ENCODE data around the gene ABCB4.

ABCB4 gene

DNA sequence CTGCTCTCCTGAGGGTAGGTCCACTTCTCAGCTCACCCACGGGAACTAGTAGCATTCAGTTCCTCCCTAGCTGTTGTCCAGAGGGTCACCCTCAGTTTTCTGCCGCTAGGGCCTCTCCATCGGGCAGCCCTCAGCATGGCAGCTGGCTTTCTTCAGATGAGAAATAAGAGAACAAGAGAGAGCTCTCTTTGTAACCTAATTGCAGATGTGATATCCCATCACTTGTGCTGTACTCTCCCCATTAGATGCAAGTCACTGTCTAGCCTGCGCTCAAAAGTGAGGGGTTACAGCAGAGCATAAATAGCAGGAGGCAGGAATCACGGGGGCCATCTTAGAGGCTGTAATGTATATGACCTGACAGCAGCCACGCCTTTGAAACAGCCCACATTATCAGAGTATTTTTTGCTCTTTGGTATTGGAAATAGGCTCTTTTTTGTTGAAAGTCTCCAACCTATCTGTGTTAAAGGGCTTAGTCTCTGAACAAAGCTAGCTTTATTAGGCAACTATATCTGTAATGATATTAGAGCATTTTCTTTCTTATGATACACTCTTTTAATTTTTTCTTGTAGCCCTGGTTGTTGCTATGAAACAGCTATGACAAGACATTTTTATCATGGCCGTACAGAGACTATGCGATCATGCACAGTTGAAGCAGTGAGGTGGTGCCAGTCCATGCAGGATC is 84.3 kb downstream of the ABCB4 start:
- TF ChIP-seq CTCF (IDR thresholded peaks at IDR 0.05; ENCODE audit: low read depth, low read length) = no peak
- no peaks in the 10 kb centered on the region for H3K27me3 ChIP-seq

DNA sequence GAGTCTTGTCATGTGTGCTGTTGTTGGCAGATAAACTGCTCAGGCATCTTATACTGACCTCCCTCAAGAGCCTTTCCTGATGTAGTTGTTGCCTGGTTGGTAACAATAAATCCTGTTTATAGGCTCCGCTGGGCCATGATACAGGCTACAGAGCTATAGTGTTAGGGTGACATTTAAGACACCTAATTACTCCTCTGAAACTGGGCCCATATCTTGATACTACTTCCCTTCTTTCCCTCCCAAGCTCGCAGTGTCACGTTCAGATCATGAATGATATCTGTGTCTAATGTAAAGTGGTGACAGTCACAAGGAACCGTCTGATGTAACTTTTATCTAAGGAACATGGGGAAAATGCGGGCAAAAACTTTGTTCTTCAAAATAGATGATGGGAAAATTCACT is 94.6 kb downstream of the ABCB4 start:
- no peak for TF ChIP-seq CTCF (IDR thresholded peaks at IDR 0.05; ENCODE audit: low read depth, low read length)
- no peaks in the 10 kb centered on the region for H3K36me3 ChIP-seq

More for the DNA sequence above, 84.3 kb downstream of the ABCB4 start:
- Histone ChIP-seq H3K9me3 (no peaks in the 10 kb centered on the region), H3K4me1 (no peaks in the 10 kb centered on the region), H3K4me3 (ENCODE audit: low read depth, low read length) (no peak overlapping the region), H3K36me3 (no peaks in the 10 kb centered on the region; the same call in 1 of the 2 replicates)
- no peak for DNase-seq

DNA sequence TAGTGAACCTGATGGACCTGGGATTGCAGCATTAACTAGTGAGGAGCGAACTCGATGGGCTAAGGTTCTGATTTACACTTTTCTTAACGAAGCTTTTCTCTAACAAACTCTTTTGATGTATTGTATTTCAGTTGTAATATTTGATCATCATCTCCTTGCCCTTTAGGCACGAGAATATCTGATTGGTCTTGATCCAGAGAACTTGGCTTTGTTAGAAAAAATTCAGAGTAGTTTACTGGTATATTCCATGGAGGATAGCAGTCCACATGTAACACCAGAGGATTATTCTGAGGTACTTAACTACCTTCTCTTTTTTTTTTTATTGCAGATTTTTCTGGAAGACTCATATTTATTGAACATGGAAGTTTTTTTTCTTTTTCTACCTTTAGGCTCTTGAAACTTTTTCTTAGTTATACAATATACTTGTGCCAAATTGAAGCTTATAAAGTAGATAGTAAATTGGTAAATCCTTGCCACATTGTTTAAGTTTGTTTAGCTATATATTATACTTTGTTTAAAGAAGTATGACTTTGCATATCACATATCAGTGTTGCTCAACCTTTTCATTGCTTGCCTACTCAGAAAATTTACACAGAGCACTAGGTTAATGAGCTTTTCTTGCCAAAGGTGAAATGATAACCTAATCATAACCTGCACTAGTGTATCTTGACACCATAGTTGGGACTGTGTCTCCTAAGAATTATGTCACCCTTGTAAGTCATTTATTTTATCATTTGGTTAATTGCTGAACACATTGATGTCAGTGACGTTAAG is 99.6 kb downstream of the ABCB4 start:
- Histone ChIP-seq H3K9me3 (no peaks in the 10 kb centered on the region), H3K4me1 (no peaks in the 10 kb centered on the region; the same call in 1 of the 2 replicates)

More for the DNA sequence above, 94.6 kb downstream of the ABCB4 start:
- no peak overlapping the region for H3K4me3 ChIP-seq (ENCODE audit: low read depth, low read length)
- H3K4me1 ChIP-seq = no peaks in the 10 kb centered on the region
- no peak for DNase-seq
- no peaks in the 10 kb centered on the region for H3K27me3 ChIP-seq
- H3K9me3 ChIP-seq = no peaks in the 10 kb centered on the region

DNA sequence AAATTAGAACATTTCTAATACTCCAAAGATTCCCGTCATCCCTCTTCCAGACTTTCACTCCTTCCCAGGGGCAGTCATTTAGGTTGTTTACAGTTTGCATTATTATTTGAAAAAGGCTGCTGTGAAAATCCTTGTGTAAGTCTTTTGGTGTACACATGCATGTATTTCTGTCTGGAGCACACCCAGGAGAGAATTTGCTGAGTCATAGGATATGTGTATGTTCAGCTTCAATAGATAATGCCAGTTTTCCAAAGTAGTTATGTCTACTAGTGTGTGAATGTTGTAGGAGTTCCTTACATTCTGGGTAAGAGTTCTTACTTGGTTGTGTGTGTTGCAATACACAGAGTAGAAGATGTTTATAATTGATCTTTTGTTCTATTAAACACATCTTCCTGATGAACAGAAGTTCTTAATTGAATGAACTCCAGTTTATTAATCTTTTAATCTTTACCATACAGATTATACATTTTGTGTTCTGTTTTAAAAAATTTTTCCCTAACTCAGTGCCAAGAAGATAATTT is 104.8 kb downstream of the ABCB4 start:
- DNase-seq = no peak
- H3K4me1 ChIP-seq = peaks cover 4% of the 10 kb centered on the region
- H3K36me3 ChIP-seq = no peaks in the 10 kb centered on the region; the same call in 1 of the 2 replicates
- no peaks in the 10 kb centered on the region for H3K27me3 ChIP-seq
- H3K9me3 ChIP-seq = no peaks in the 10 kb centered on the region
- H3K4me3 ChIP-seq (ENCODE audit: low read depth, low read length) = no peak overlapping the region
- no peak for TF ChIP-seq CTCF (IDR thresholded peaks at IDR 0.05; ENCODE audit: low read depth, low read length)

More for the DNA sequence above, 99.6 kb downstream of the ABCB4 start:
- H3K4me3 ChIP-seq (ENCODE audit: low read depth, low read length) = no peak overlapping the region
- DNase-seq = no peak
- no peaks in the 10 kb centered on the region; the same call in 1 of the 2 replicates for H3K36me3 ChIP-seq
- H3K27me3 ChIP-seq = no peaks in the 10 kb centered on the region
- no peak for TF ChIP-seq CTCF (IDR thresholded peaks at IDR 0.05; ENCODE audit: low read depth, low read length)

GRCh38 chr7:87369216-87369615 is 106.3 kb downstream of the ABCB4 start:
- TF ChIP-seq CTCF (IDR thresholded peaks at IDR 0.05; ENCODE audit: low read depth, low read length) = no peak
- Histone ChIP-seq H3K4me3 (ENCODE audit: low read depth, low read length) (no peak overlapping the region), H3K9me3 (no peaks in the 10 kb centered on the region), H3K4me1 (peaks cover 4% of the 10 kb centered on the region), H3K36me3 (no peaks in the 10 kb centered on the region; the same call in 1 of the 2 replicates), H3K27me3 (no peaks in the 10 kb centered on the region)
- no peak for DNase-seq
